K562 (cell line): ENCODE results near the gene HAPLN3. TPM values are rescaled to one million over a fixed set of nuclear protein-coding genes. Genes with fewer than 3 reads are reported as not detected.

Source experiments
- ATAC-seq: fragments of 200-7000 bp; cut with Tn5 transposase; 3 replicates; pipeline ENCODE4 v1.9.1; 2020; ENCODE audit warnings: moderate library complexity
- BruUV-seq: library from RNA; stranded (reverse); fragments of 400-500 nt; replicated peaks from 2 replicates; lab custom pipeline; 2021; lab: Mats Ljungman, UMichigan
- CTCF ChIA-PET: fragments of 300-600 bp; formaldehyde crosslinking; extraction: SDS; loops from one replicate; lab custom pipeline; 2021; ENCODE audit warnings: low intra/inter-chr PET ratio; lab: Yijun Ruan, JAX
- POLR2A ChIA-PET: fragments of 300-600, 350-650 bp; sonication (Branson Sonifier 250); formaldehyde crosslinking; extraction: SDS; loops from one replicate; lab custom pipeline; 2021; ENCODE audit warnings: antibody characterized with exemption, inconsistent platforms; lab: Yijun Ruan, JAX
- DNase-seq, 4 experiments: peaks; one replicate each; pipeline versions ENCODE4 v3.0.0 to v3.0.0-alpha.2; 2011 to 2018; ENCODE audit warnings: low spot score in 3 of 4, mixed read lengths in 3 of 4; ENCODE audit errors: extremely low read depth in 1 of 4
- FAIRE-seq: peaks from 2 replicates; lab custom pipeline; 2011; peaks lifted over from hg19 to GRCh38; lab: Jason Lieb, UNC
- H2AFZ ChIP-seq: 2 replicates; pipeline ENCODE4 v1.6.0; 2011; ENCODE audit warnings: low read depth, low read length, control low read depth, inconsistent platforms
- H3K27ac ChIP-seq: fragments of 200-600 bp; 3 replicates; pipeline ENCODE4 v1.8.0; 2011; ENCODE audit warnings: low read depth, mild to moderate bottlenecking, control low read depth, inconsistent platforms, low read length, moderate library complexity, mixed read lengths; ENCODE audit errors: extremely low read depth
- H3K27me3 ChIP-seq, 2 experiments: fragments of 300-600 bp in 1 of 2; 2 replicates in 1 of 2; 3 replicates in 1 of 2; pipeline versions ENCODE4 v1.6.0 to v1.8.0; 2011; ENCODE audit warnings: inconsistent platforms in 2 of 2, low read length in 2 of 2, mild to moderate bottlenecking in 1 of 2, mixed read lengths in 1 of 2, moderate library complexity in 1 of 2; ENCODE audit not compliant: control insufficient read depth in 2 of 2, insufficient read depth in 2 of 2
- H3K36me3 ChIP-seq: fragments of 300-600 bp; 3 replicates; pipeline ENCODE4 v1.8.0; 2011; ENCODE audit warnings: mild to moderate bottlenecking, low read length, inconsistent platforms; ENCODE audit not compliant: control insufficient read depth, insufficient read depth
- H3K4me1 ChIP-seq, 2 experiments: fragments of 200-600 bp in 1 of 2; replicated peaks in 1 of 2; 2 replicates in 1 of 2; 3 replicates in 1 of 2; pipeline versions ENCODE4 v1.5.1 to v1.8.0; 2011; ENCODE audit warnings: inconsistent platforms in 2 of 2, low read length in 2 of 2, mild to moderate bottlenecking in 1 of 2, mixed read lengths in 1 of 2, moderate library complexity in 1 of 2; ENCODE audit not compliant: control insufficient read depth in 2 of 2, insufficient read depth in 2 of 2
- H3K4me2 ChIP-seq: 2 replicates; pipeline ENCODE4 v1.6.1; 2011; ENCODE audit warnings: low read length, control low read depth, inconsistent platforms, mixed read lengths; ENCODE audit not compliant: insufficient read depth
- H3K4me3 ChIP-seq: fragments of 200-600 bp; sonication (generic), shearing (Covaris generic); 2 replicates; pipeline ENCODE4 v1.5.1; 2016; ENCODE audit warnings: control low read depth, inconsistent platforms
- H3K79me2 ChIP-seq: fragments of 200-600 bp; 3 replicates; pipeline ENCODE4 v1.8.0; 2011; ENCODE audit warnings: low read length, inconsistent platforms; ENCODE audit not compliant: control insufficient read depth, insufficient read depth
- H3K9ac ChIP-seq, 2 experiments: 2 replicates each; pipeline versions ENCODE4 v1.6.0 to v1.6.1; 2011; ENCODE audit warnings: low read depth in 2 of 2, low read length in 2 of 2, control low read depth in 1 of 2, inconsistent platforms in 1 of 2, mild to moderate bottlenecking in 1 of 2, mixed read lengths in 1 of 2; ENCODE audit not compliant: insufficient read depth in 1 of 2
- H3K9me1 ChIP-seq: one replicate; pipeline ENCODE4 v1.6.0; 2011; ENCODE audit warnings: inconsistent platforms, mild to moderate bottlenecking, low read length, moderate library complexity; ENCODE audit not compliant: control insufficient read depth, insufficient read depth
- H3K9me3 ChIP-seq: replicated peaks from 2 replicates; pipeline ENCODE4 v1.5.1; 2011; ENCODE audit warnings: low read depth, low read length, inconsistent platforms; ENCODE audit not compliant: control insufficient read depth, insufficient read depth
- H4K20me1 ChIP-seq: replicated peaks from 2 replicates; pipeline ENCODE4 v1.6.1; 2011; ENCODE audit warnings: low read length, inconsistent platforms, mixed read lengths; ENCODE audit not compliant: control insufficient read depth, insufficient read depth
- DMBX1 ChIP-seq: fragments of 250-450 bp; sonication (Bioruptor Pico); IDR thresholded peaks from 2 replicates; pipeline ENCODE4 v1.8.0; 2022; ENCODE audit warnings: inconsistent platforms, mild to moderate bottlenecking, moderate library complexity, borderline replicate concordance
- LEF1 ChIP-seq: fragments of 450-650 bp; IDR thresholded peaks from 2 replicates; pipeline ENCODE4 v1.6.1; 2016; ENCODE audit warnings: mild to moderate bottlenecking
- MECOM ChIP-seq: fragments of 250-450 bp; sonication (Bioruptor Pico); IDR thresholded peaks from 2 replicates; pipeline ENCODE4 v1.8.0; 2022; ENCODE audit warnings: inconsistent platforms
- POU5F1 ChIP-seq: fragments of 150-350 bp; IDR thresholded peaks from 2 replicates; pipeline ENCODE4 v1.6.1; 2014; ENCODE audit warnings: borderline replicate concordance, low read length, low read depth, mild to moderate bottlenecking; ENCODE audit not compliant: partially characterized antibody
- ZNF134 ChIP-seq: fragments of 250-450 bp; sonication (Bioruptor Pico); conservative IDR thresholded peaks from 2 replicates; pipeline ENCODE4 v1.4.0; 2020
- ZNF197 ChIP-seq: fragments of 200-800 bp; sonication (Bioruptor generic); IDR thresholded peaks from 2 replicates; pipeline ENCODE4 v1.6.1; 2016; ENCODE audit warnings: low read depth, missing genetic modification characterization, missing compliant biosample characterization
- ZNF311 ChIP-seq: fragments of 250-450 bp; sonication (Bioruptor Pico); IDR thresholded peaks from 2 replicates; pipeline ENCODE4 v1.4.0; 2020; ENCODE audit warnings: mild to moderate bottlenecking, moderate library complexity
- WGBS: fragments of 100-300 bp; shearing (Covaris generic); methylation state at CpG from one replicate; pipeline ENCODE4 v1.1.6; 2016; ENCODE audit warnings: low coverage, mixed read lengths; ENCODE audit not compliant: insufficient coverage; ENCODE audit errors: missing lambda C conversion rate; 5-methylcytosine and 5-hydroxymethylcytosine counted together
- in situ Hi-C: fragments of 300-500 bp; cut with MboI; formaldehyde crosslinking; loops from 4 replicates; pipeline ENCODE4 v1.15.0; 2018; ENCODE audit warnings: inconsistent platforms, mixed read lengths
- intact Hi-C: fragments of 100-400 bp; cut with micrococcal nuclease; formaldehyde crosslinking; loops from 2 replicates; pipeline ENCODE4 v1.14.2; 2022
- polyA plus RNA-seq, 8 experiments: library from polyadenylated mRNA; depleted of rRNA in 4 of 8; stranded (reverse) in 5 of 8; unstranded in 3 of 8; fragments of >200 nt; fragmentation: Nextera tagmentation in 2 of 8; fragmentation: Illumina TruSeq in 1 of 8; extraction: Ambion mirVana in 2 of 8; extraction: Trizol in 1 of 8; gene quantifications; 2 replicates each; pipeline versions ENCODE4 v1.2.1 to v1.2.3, GENCODE V29; 2011 to 2014; ENCODE audit warnings: inconsistent platforms in 1 of 8, missing spikeins in 1 of 8
- total RNA-seq, 7 experiments: library from RNA; depleted of rRNA in 6 of 7; stranded (reverse); fragments of >200 nt in 6 of 7; fragmentation: Illumina TruSeq in 2 of 7; extraction: Trizol in 2 of 7; gene quantifications; 2 replicates each; pipeline versions ENCODE4 v1.2.1 to v1.2.3, GENCODE V29; 2011 to 2021; ENCODE audit warnings: low replicate concordance in 1 of 7
- TF ChIP-seq, protein P1 (sequence below): fragments of 450-650 bp; IDR thresholded peaks from one replicate; pipeline ENCODE4 v1.6.1; 2018; ENCODE audit warnings: mild to moderate bottlenecking, moderate library complexity; ENCODE audit not compliant: partially characterized antibody

Gene HAPLN3
- total and polyA plus RNA-seq, 9 of the 15 experiments (the other 6 are each of a cell fraction or from before 2014, with no cell fraction given), result 0.04 to 2.4 (median 0.65) TPM

DNA sequence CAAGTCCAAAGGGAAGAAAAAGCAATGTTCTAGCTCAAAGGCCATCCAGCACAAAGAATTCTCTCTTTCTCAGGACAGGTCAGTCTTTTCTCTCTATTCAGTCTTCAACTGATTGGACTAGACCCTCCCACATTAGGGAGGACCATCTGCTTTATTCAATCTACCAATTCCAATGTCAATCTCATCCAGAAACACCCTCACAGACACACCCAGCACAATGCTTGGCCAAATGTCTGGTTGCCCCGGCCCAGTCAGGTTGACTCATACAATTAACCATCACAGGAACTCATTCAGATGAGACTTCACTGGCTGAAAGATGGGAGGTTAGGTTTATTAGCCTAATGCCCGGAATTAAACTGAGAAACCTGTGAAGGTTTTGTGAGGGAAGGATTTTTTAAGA, 59.7 kb downstream of the HAPLN3 start:
- in situ Hi-C loops, result no loop called here
- POLR2A ChIA-PET, result no interaction called here
- Histone ChIP-seq H3K9me3 (no peaks in the 10 kb centered on the region), H3K4me2 (no peak overlapping the region), H3K9ac (no peak overlapping the region), H3K4me1 (peaks cover 0 to 13% of the 10 kb centered on the region in 2 experiments; a peak in 3 of 5 replicates), H3K79me2 (no peaks in the 10 kb centered on the region), H3K36me3 (no peaks in the 10 kb centered on the region), H4K20me1 (no peaks in the 10 kb centered on the region; the same call in 1 of the 2 replicates), H3K9me1 (no peaks in the 10 kb centered on the region), H3K27me3 (peaks cover 9 to 40% of the 10 kb centered on the region in 2 experiments; a peak in 4 of 5 replicates), H2AFZ (no peak overlapping the region), H3K27ac (no peak overlapping the region), H3K4me3 (no peak overlapping the region)
- 7% methylated on average over 2 of the region's 2 CpGs for WGBS
- CTCF ChIA-PET, result interaction anchor here (0.7 kb wide), 1 partner anchor 220 kb away, joined by 3 read pairs; no protein-coding TSS in a partner anchor
- BruUV-seq, result no TSS peak
- no peak for ATAC-seq
- DNase-seq, result no peak
- TF ChIP-seq ZNF134 (CRISPR knock-in tag) (peak; percentile 82), ZNF311 (CRISPR knock-in tag) (no peak), POU5F1 (no peak), LEF1 (no peak), MECOM (CRISPR knock-in tag) (no peak), ZNF197 (no peak), DMBX1 (CRISPR knock-in tag) (no peak)
- TF ChIP-seq, protein P1, sequence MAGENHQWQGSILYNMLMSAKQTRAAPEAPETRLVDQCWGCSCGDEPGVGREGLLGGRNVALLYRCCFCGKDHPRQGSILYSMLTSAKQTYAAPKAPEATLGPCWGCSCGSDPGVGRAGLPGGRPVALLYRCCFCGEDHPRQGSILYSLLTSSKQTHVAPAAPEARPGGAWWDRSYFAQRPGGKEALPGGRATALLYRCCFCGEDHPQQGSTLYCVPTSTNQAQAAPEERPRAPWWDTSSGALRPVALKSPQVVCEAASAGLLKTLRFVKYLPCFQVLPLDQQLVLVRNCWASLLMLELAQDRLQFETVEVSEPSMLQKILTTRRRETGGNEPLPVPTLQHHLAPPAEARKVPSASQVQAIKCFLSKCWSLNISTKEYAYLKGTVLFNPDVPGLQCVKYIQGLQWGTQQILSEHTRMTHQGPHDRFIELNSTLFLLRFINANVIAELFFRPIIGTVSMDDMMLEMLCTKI, result no peak
- intact Hi-C loops, result loop anchor here (5.0 kb wide), 1 partner anchor 37 kb away; no protein-coding TSS in a partner anchor
- no peak for FAIRE-seq
